ENCODE data around the gene BRK1.
"Not testable (repeated sequence)": the region's sequence is repeated elsewhere in the genome, so short reads cannot be mapped to it uniquely, and the experiment has no call there.

The BRK1 gene

DNA sequence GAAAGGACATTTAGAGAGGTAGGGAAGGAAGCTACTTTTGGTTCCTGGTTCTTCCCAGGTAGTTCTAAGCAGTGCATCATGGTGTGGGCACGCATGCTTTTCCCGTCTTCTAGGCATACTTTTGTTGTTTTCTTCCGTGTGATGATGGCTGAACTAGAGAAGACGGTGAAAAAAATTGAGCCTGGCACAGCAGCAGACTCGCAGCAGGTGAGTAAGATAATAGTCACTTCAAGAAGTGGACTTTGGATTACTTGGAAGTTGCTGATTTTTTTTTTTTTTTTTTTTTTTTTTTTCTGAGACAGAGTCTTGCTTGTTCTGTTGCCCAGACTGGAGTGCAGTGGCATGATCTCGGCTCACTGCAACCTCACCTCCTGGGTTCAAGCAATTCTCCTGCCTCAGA, 25.3 kb upstream of the BRK1 start:
- TF ChIP-seq CTCF (IDR thresholded peaks at IDR 0.05; ENCODE audit: low read depth, low read length, missing control alignments): no peak
- Histone ChIP-seq H3K27me3 (replicated peaks) (no peaks in the 10 kb centered on the region), H3K27ac (no peak overlapping the region), H3K36me3 (replicated peaks) (no peaks in the 10 kb centered on the region), H3K4me3 (ENCODE audit: low read depth, low read length) (no peak overlapping the region)
- DNase-seq: no peak
- in situ Hi-C loops (cut with HindIII; ENCODE audit: low pct_ligation_motif_present, low sequenced_read_pairs): no loop called here

- H3K27ac ChIP-seq; H3K4me3 ChIP-seq (ENCODE audit: low read depth, low read length); DNase-seq; H3K36me3 ChIP-seq (replicated peaks); in situ Hi-C loops (cut with HindIII; ENCODE audit: low pct_ligation_motif_present, low sequenced_read_pairs); H3K27me3 ChIP-seq (replicated peaks): not testable (repeated sequence)
Observed at GRCh38 chr3:10090774-10091173, 24.7 kb upstream of the BRK1 start.

- in situ Hi-C loops (cut with HindIII; ENCODE audit: low pct_ligation_motif_present, low sequenced_read_pairs); H3K4me3 ChIP-seq (ENCODE audit: low read depth, low read length); H3K27ac ChIP-seq; DNase-seq; H3K27me3 ChIP-seq (replicated peaks); H3K36me3 ChIP-seq (replicated peaks): not testable (repeated sequence)
Observed at GRCh38 chr3:10091387-10091786, 24.1 kb upstream of the BRK1 start.

DNA sequence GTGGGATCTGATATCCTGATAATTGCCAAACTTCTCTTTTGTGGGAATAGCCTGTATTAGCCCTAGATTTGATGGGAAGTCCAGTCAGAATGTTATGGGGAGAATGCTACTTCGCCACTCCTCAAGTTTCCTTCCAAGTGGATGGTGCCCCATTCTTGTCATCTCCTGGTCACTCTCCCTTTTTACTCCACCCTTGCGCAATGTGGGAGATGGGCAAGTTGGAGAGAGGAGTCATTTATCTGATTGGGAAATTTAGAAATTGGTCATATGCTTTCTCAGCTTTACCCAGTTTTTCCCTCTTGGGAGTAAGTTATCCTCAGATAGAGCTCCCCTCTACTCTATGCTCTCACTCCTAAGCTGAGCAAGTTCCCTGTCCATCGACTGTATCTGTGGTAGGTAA, 21.8 kb upstream of the BRK1 start:
- no peaks in the 10 kb centered on the region for H3K36me3 ChIP-seq (replicated peaks)
- no peak for DNase-seq

GRCh38 chr3:10099041-10099440, 16.4 kb upstream of the BRK1 start:
- H3K4me3 ChIP-seq (ENCODE audit: low read depth, low read length): no peak overlapping the region
- no peaks in the 10 kb centered on the region for H3K36me3 ChIP-seq (replicated peaks)
- in situ Hi-C loops (cut with HindIII; ENCODE audit: low pct_ligation_motif_present, low sequenced_read_pairs): no loop called here

More for the DNA sequence above, 21.8 kb upstream of the BRK1 start:
- Histone ChIP-seq H3K27me3 (replicated peaks) (no peaks in the 10 kb centered on the region), H3K27ac (no peak overlapping the region), H3K4me3 (ENCODE audit: low read depth, low read length) (no peak overlapping the region)
- in situ Hi-C loops (cut with HindIII; ENCODE audit: low pct_ligation_motif_present, low sequenced_read_pairs): no loop called here
- no peak for TF ChIP-seq CTCF (IDR thresholded peaks at IDR 0.05; ENCODE audit: low read depth, low read length, missing control alignments)

GRCh38 chr3:10106919-10107318, 8.6 kb upstream of the BRK1 start:
- no peak overlapping the region for H3K27ac ChIP-seq
- no peak for TF ChIP-seq CTCF (IDR thresholded peaks at IDR 0.05; ENCODE audit: low read depth, low read length, missing control alignments)
- H3K36me3 ChIP-seq (replicated peaks): no peaks in the 10 kb centered on the region
- H3K4me3 ChIP-seq (ENCODE audit: low read depth, low read length): no peak overlapping the region
- in situ Hi-C loops (cut with HindIII; ENCODE audit: low pct_ligation_motif_present, low sequenced_read_pairs): no loop called here
- H3K27me3 ChIP-seq (replicated peaks): no peaks in the 10 kb centered on the region
- no peak for DNase-seq

More at GRCh38 chr3:10099041-10099440, 16.4 kb upstream of the BRK1 start:
- H3K27me3 ChIP-seq (replicated peaks): no peaks in the 10 kb centered on the region
- no peak overlapping the region for H3K27ac ChIP-seq
- TF ChIP-seq CTCF (IDR thresholded peaks at IDR 0.05; ENCODE audit: low read depth, low read length, missing control alignments): no peak
- DNase-seq: no peak

DNA sequence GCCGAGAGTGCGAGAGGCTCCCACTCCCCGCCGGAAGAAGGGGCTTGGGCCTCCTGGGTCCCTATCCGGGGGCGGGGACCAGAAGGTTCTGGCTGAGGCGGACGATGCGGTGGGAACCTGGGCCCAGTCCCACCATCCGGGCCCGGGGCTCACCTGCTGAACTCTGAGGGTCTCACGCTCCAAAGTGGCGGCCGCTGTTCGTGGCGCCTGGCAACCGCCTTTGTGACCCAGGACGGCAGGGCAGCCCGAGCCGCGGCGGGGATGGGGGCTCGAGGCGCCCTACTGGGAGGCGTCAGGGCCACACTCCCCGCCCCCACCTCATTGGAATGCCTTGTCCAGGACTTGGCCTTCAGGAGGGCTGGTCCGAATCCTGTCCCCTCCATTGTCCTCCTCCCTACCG, 7.4 kb upstream of the BRK1 start, which contains the start of gene FANCD2OS:
FANCD2OS (minus strand) TSS at position 165 of the 400 bp plus-strand sequence. CDS start 3,481 bp downstream, outside the sequence.
- in situ Hi-C loops (cut with HindIII; ENCODE audit: low pct_ligation_motif_present, low sequenced_read_pairs): no loop called here
- H3K4me3 ChIP-seq (ENCODE audit: low read depth, low read length): no peak within 1 kb of the TSS
- DNase-seq: no peak
- TF ChIP-seq CTCF (IDR thresholded peaks at IDR 0.05; ENCODE audit: low read depth, low read length, missing control alignments): no peak
- no peak within 1 kb of the TSS for H3K27ac ChIP-seq
- H3K27me3 ChIP-seq (replicated peaks): no peaks in the 10 kb centered on the region
- H3K36me3 ChIP-seq (replicated peaks): no peaks in the 10 kb centered on the region

All from brain microvascular endothelial cell (primary cell).